KMS-11 (cell line): ENCODE results near the gene CDK10.

Experiments used
- H2AFZ ChIP-seq: fragments of 200-600 bp; sonication (generic); 2 replicates; pipeline ENCODE4 v1.6.1; 2016; ENCODE audit warnings: antibody characterized with exemption, mixed run types, low read depth
- H3K27ac ChIP-seq: fragments of 200-600 bp; sonication (generic); 2 replicates; pipeline ENCODE4 v1.6.1; 2016; ENCODE audit warnings: mild to moderate bottlenecking, mixed run types
- H3K27me3 ChIP-seq: fragments of 200-600 bp; sonication (generic); 2 replicates; pipeline ENCODE4 v1.6.1; 2017; ENCODE audit warnings: mild to moderate bottlenecking, low read depth, mixed run types, moderate library complexity; ENCODE audit not compliant: insufficient read depth
- H3K36me3 ChIP-seq: fragments of 200-600 bp; sonication (generic); 2 replicates; pipeline ENCODE4 v1.6.1; 2017; ENCODE audit warnings: mild to moderate bottlenecking, mixed run types; ENCODE audit not compliant: insufficient read depth
- H3K4me1 ChIP-seq: fragments of 200-600 bp; sonication (generic); 2 replicates; pipeline ENCODE4 v1.6.1; 2016; ENCODE audit warnings: mild to moderate bottlenecking, low read depth, mixed run types; ENCODE audit not compliant: poor library complexity, severe bottlenecking
- H3K4me2 ChIP-seq: fragments of 200-600 bp; sonication (generic); 2 replicates; pipeline ENCODE4 v1.7.0; 2016; ENCODE audit warnings: mild to moderate bottlenecking, mixed run types
- H3K4me3 ChIP-seq: fragments of 200-600 bp; sonication (generic); IDR thresholded peaks from 2 replicates; pipeline ENCODE4 v1.6.1; 2017; ENCODE audit warnings: low read depth, low read length, mixed read lengths; ENCODE audit not compliant: insufficient read depth
- H3K79me2 ChIP-seq: fragments of 200-600 bp; sonication (generic); 2 replicates; pipeline ENCODE4 v1.6.1; 2016; ENCODE audit warnings: low read depth, mixed run types; ENCODE audit not compliant: insufficient read depth
- H3K9ac ChIP-seq: fragments of 200-600 bp; sonication (generic); 2 replicates; pipeline ENCODE4 v1.6.1; 2016; ENCODE audit warnings: mild to moderate bottlenecking, mixed run types
- H4K20me1 ChIP-seq: fragments of 200-600 bp; sonication (generic); 2 replicates; pipeline ENCODE4 v1.6.1; 2016; ENCODE audit warnings: mild to moderate bottlenecking, mixed run types; ENCODE audit not compliant: insufficient read depth
- TF ChIP-seq, protein P1 (sequence below): fragments of 200-600 bp; sonication (generic); conservative IDR thresholded peaks from 2 replicates; pipeline ENCODE4 v1.6.1; 2017; ENCODE audit warnings: low read depth, mild to moderate bottlenecking, antibody characterized with exemption, low read length, moderate library complexity, mixed read lengths

The CDK10 gene

DNA sequence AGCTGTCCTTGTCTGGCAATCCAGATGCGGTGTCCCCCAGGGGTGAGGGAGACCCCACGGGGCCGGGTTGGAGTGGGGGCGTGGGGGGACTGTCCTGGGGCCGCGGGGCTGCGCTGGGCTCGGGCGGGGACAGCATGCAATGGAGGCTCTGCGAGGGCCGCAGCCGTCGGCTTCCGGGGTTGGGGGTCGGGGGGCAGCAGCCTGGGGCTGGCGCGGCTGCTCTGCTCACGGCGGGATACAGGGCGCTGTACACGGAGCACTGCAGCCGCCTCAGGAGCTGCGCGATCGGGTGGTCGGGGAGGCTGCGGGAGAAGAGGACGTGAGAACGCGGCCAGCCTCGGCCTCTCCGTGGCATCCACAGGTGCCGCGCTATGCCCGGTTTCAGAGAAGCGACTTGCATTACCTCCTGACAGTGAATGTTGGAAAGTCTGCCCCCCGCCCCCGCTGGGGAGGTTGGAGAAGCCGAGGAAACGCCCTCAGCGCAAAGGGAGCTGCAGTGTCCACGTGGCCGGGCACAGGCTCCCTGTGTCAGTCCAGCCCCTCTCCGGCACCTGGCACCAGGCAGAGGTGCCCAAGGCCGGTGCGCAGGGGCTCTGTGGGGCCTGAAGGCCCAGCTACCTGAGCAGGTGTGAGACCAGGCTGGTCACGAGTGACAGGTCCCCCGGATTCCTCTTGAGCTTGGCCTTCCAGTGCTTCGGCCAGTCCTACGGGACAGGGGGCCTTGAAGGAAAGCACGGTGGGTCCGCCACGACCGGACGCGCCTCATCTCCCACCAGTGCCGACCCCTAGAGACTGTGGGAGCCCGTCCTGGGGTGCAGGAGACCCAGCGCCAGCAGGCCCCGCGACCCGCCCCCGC, 24.4 kb downstream of the CDK10 start:
- H3K27me3 ChIP-seq: no peaks in the 10 kb centered on the region
- H2AFZ ChIP-seq: no peak overlapping the region
- TF ChIP-seq, protein P1, sequence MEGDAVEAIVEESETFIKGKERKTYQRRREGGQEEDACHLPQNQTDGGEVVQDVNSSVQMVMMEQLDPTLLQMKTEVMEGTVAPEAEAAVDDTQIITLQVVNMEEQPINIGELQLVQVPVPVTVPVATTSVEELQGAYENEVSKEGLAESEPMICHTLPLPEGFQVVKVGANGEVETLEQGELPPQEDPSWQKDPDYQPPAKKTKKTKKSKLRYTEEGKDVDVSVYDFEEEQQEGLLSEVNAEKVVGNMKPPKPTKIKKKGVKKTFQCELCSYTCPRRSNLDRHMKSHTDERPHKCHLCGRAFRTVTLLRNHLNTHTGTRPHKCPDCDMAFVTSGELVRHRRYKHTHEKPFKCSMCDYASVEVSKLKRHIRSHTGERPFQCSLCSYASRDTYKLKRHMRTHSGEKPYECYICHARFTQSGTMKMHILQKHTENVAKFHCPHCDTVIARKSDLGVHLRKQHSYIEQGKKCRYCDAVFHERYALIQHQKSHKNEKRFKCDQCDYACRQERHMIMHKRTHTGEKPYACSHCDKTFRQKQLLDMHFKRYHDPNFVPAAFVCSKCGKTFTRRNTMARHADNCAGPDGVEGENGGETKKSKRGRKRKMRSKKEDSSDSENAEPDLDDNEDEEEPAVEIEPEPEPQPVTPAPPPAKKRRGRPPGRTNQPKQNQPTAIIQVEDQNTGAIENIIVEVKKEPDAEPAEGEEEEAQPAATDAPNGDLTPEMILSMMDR: no peak
- no peak overlapping the region for H3K4me3 ChIP-seq
- H3K79me2 ChIP-seq: peaks cover 28% of the 10 kb centered on the region
- H3K4me1 ChIP-seq: peaks cover 18% of the 10 kb centered on the region
- no peaks in the 10 kb centered on the region for H4K20me1 ChIP-seq
- H3K27ac ChIP-seq: no peak overlapping the region
- no peak overlapping the region for H3K4me2 ChIP-seq
- no peaks in the 10 kb centered on the region; the same call in 1 of the 2 replicates for H3K36me3 ChIP-seq
- no peak overlapping the region for H3K9ac ChIP-seq

- Histone ChIP-seq H3K79me2 (peaks cover 28% of the 10 kb centered on the region), H3K4me3 (no peak overlapping the region), H2AFZ (peak overlapping the region; percentile 39; the same call in 1 of the 2 replicates), H3K36me3 (no peaks in the 10 kb centered on the region; the same call in 1 of the 2 replicates), H3K27ac (peak overlapping the region; percentile 22), H3K4me1 (peaks cover 12% of the 10 kb centered on the region), H3K4me2 (peak overlapping the region; percentile 91), H4K20me1 (no peaks in the 10 kb centered on the region), H3K9ac (peak overlapping the region; percentile 81), H3K27me3 (no peaks in the 10 kb centered on the region)
- TF ChIP-seq, protein P1: no peak
These were observed 25.2 kb downstream of the CDK10 start for GRCh38 chr16:89711601-89712273.

DNA sequence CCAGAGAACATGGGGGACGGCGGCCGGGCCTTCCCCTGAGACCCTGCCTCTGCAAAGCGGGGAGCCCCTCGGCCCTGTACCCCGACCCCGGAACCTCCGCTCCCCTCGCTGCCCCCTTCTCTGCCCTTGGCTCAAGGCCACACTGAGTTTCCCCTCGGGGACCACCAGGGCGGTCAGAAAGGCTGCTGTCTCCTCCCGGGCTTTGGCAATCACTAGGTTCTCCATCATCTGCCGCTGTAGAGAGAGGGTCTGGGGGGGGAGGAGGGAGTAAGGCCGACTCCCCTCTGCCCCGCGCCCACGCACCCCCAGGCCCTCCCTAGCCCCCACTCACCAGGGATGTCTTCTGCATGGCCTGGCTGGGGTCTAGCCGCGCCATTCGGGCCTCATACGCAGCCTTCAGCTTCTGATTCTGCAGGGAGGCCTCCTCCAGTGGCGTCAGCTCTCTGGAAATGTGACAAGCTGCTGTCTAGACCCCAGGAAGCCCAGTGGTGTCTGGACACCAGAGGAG, 25.8 kb downstream of the CDK10 start:
- peak overlapping the region; percentile 39; the same call in 1 of the 2 replicates for H2AFZ ChIP-seq
- peaks cover 12% of the 10 kb centered on the region for H3K4me1 ChIP-seq
- peak overlapping the region; percentile 22 for H3K27ac ChIP-seq

DNA sequence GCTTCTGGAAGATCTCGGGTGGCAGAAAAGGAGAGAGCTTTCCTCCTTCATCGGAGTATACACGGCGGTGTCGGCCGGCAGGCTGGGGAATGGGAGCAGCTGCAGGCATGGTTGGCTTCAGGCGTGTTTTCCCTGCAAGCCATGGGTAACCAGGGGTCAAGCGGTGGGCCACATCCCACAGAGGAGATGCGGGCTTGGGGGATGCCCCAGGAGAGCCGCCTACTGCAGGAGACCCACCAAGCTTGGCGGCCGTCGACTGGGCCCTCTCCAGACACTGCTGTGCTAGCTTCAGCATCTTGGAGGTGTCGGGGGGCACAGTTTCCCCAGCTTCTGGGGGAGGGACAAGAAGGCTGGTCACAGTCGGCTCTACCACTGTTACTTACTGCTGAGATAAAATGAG, 30.0 kb downstream of the CDK10 start:
- no peaks in the 10 kb centered on the region for H3K27me3 ChIP-seq
- no peak overlapping the region for H3K9ac ChIP-seq
- H3K79me2 ChIP-seq: peaks cover 28% of the 10 kb centered on the region
- no peak overlapping the region for H3K4me2 ChIP-seq
- H3K4me1 ChIP-seq: peaks cover 29% of the 10 kb centered on the region
- no peak overlapping the region for H2AFZ ChIP-seq
- TF ChIP-seq, protein P1: no peak
- H3K27ac ChIP-seq: no peak overlapping the region
- H3K36me3 ChIP-seq: no peaks in the 10 kb centered on the region; the same call in 1 of the 2 replicates
- H4K20me1 ChIP-seq: no peaks in the 10 kb centered on the region
- no peak overlapping the region for H3K4me3 ChIP-seq

More for the DNA sequence above, 25.8 kb downstream of the CDK10 start:
- H3K9ac ChIP-seq: peak overlapping the region; percentile 81
- peak overlapping the region; percentile 91 for H3K4me2 ChIP-seq
- H4K20me1 ChIP-seq: no peaks in the 10 kb centered on the region
- no peak overlapping the region for H3K4me3 ChIP-seq
- no peaks in the 10 kb centered on the region for H3K27me3 ChIP-seq
- no peaks in the 10 kb centered on the region; the same call in 1 of the 2 replicates for H3K36me3 ChIP-seq
- H3K79me2 ChIP-seq: peaks cover 28% of the 10 kb centered on the region
- TF ChIP-seq, protein P1: no peak
